ENCODE results near the gene MAFB. TPM values are rescaled to one million over a fixed set of nuclear protein-coding genes. Genes with fewer than 3 reads are reported as not detected.
A peak's percentile ranks its signal among the peaks of the same experiment; 100 is the strongest.

Gene MAFB
- polyA plus RNA-seq, 1 of the 3 experiments (the other 2 are of a cell fraction), result 0.08 TPM

- H3K9me3 ChIP-seq, result no peaks in the 10 kb centered on the region
- WGBS (ENCODE audit: low lambda C conversion rate), result 10% methylated on average over 30 of the region's 120 CpGs
- no peak overlapping the region for H3K9ac ChIP-seq
Measured at GRCh38 chr20:40688129-40689099, 622 bp downstream of the MAFB start.

GRCh38 chr20:40687384-40688128, 1.5 kb downstream of the MAFB start:
- no peak overlapping the region for H3K27ac ChIP-seq (ENCODE audit: low read depth in 2 of 2, low read length in 1 of 2)
- H3K79me2 ChIP-seq (ENCODE audit: insufficient read depth), result no peaks in the 10 kb centered on the region
- no peak overlapping the region for H3K9ac ChIP-seq
- DNase-seq, result peak; percentile 67
- H3K9me2 ChIP-seq, result no peaks in the 10 kb centered on the region
- H3K4me3 ChIP-seq (ENCODE audit: low read depth in 2 of 2, low read length in 1 of 2), result peak overlapping the region; percentile 22 to 77; a peak in 2 of 4 replicates
- 22% methylated on average over 28 of the region's 62 CpGs for WGBS (ENCODE audit: low lambda C conversion rate)
- peak overlapping the region; percentile 99; the same call in 1 of the 2 replicates for H3K4me2 ChIP-seq
- no peaks in the 10 kb centered on the region for H3F3A ChIP-seq (replicated peaks; ENCODE audit: insufficient read depth)
- peaks cover 53% of the 10 kb centered on the region for H3K27me3 ChIP-seq (ENCODE audit: insufficient read depth)
- no peak overlapping the region for H2AFZ ChIP-seq (ENCODE audit: low read depth)
- H4K20me1 ChIP-seq (ENCODE audit: insufficient read depth), result no peaks in the 10 kb centered on the region
- no peaks in the 10 kb centered on the region for H3K36me3 ChIP-seq (replicated peaks in 1 of 2; ENCODE audit: control insufficient read depth in 1 of 2, insufficient read depth in 2 of 2, low read length in 1 of 2)
- CTCF ChIA-PET, result interaction anchor here (1.1 to 4.7 kb wide), 5 partner anchors 11 to 1575 kb away, joined by 5 to 46 read pairs (median 15); no protein-coding TSS in a partner anchor
- POLR2A ChIA-PET, result interaction anchor here (0.6 kb wide), 1 partner anchor 1708 kb away, joined by 3 read pairs; no protein-coding TSS in a partner anchor
- no peaks in the 10 kb centered on the region for H3K9me3 ChIP-seq
- H3K4me1 ChIP-seq (ENCODE audit: control insufficient read depth in 1 of 2, insufficient read depth in 2 of 2, low read depth in 1 of 2, low read length in 1 of 2), result peaks cover 0 to 11% of the 10 kb centered on the region in 2 experiments; a peak in 1 of 4 replicates
- no peak for TF ChIP-seq MXI1 (IDR thresholded peaks at IDR 0.05; ENCODE audit: low read depth, low read length)
- no peak for TF ChIP-seq RXRA (IDR thresholded peaks at IDR 0.05; ENCODE audit: borderline replicate concordance, low read depth)
- TF ChIP-seq FOXJ3 (CRISPR knock-in tag; IDR thresholded peaks at IDR 0.05), result no peak
- no peak for TF ChIP-seq RAD21 (IDR thresholded peaks at IDR 0.05; ENCODE audit: low read length)
- TF ChIP-seq FOXM1 (IDR thresholded peaks at IDR 0.05; ENCODE audit: low read depth), result no peak
- no peak for TF ChIP-seq GABPA (IDR thresholded peaks at IDR 0.05; ENCODE audit: low read depth)
- TF ChIP-seq GATA2 (CRISPR knock-in tag; IDR thresholded peaks at IDR 0.05), result no peak
- TF ChIP-seq EP300 (IDR thresholded peaks at IDR 0.05; ENCODE audit: borderline replicate concordance in 1 of 2, low read depth in 1 of 2, low read length in 1 of 2), result no peak
- no peak for TF ChIP-seq EZH2phosphoT487 (IDR thresholded peaks at IDR 0.05; ENCODE audit: borderline replicate concordance, low read depth)
- TF ChIP-seq RCOR1 (IDR thresholded peaks at IDR 0.05; ENCODE audit: low read length), result no peak
- no peak for TF ChIP-seq IRF3 (IDR thresholded peaks at IDR 0.05; ENCODE audit: low read depth, low read length)
- TF ChIP-seq SIN3A (IDR thresholded peaks at IDR 0.05; ENCODE audit: borderline replicate concordance, low read depth, low read length), result no peak
- TF ChIP-seq NFIC (IDR thresholded peaks at IDR 0.05; ENCODE audit: borderline replicate concordance), result no peak
- no peak for TF ChIP-seq TEAD4 (IDR thresholded peaks at IDR 0.05; ENCODE audit: borderline replicate concordance, insufficient read depth)

More at GRCh38 chr20:40688129-40689099, 622 bp downstream of the MAFB start:
- Histone ChIP-seq H3K79me2 (ENCODE audit: insufficient read depth) (no peaks in the 10 kb centered on the region), H3K4me3 (ENCODE audit: low read depth in 2 of 2, low read length in 1 of 2) (peak overlapping the region; percentile 55 to 77), H3F3A (replicated peaks; ENCODE audit: insufficient read depth) (no peaks in the 10 kb centered on the region), H2AFZ (ENCODE audit: low read depth) (peak overlapping the region; percentile 89; the same call in 1 of the 2 replicates), H3K9me2 (no peaks in the 10 kb centered on the region), H3K36me3 (replicated peaks in 1 of 2; ENCODE audit: control insufficient read depth in 1 of 2, insufficient read depth in 2 of 2, low read length in 1 of 2) (no peaks in the 10 kb centered on the region), H3K4me2 (peak overlapping the region; percentile 99), H3K27ac (ENCODE audit: low read depth in 2 of 2, low read length in 1 of 2) (peak overlapping the region in 1 of 2 experiments; percentile 50; a peak in 2 of 4 replicates), H4K20me1 (ENCODE audit: insufficient read depth) (no peaks in the 10 kb centered on the region), H3K27me3 (ENCODE audit: insufficient read depth) (peaks cover 61% of the 10 kb centered on the region), H3K4me1 (ENCODE audit: control insufficient read depth in 1 of 2, insufficient read depth in 2 of 2, low read depth in 1 of 2, low read length in 1 of 2) (peaks cover 0 to 11% of the 10 kb centered on the region in 2 experiments; a peak in 1 of 4 replicates)
- ChIA-PET CTCF (interaction anchor here (1.1 to 4.7 kb wide), 17 partner anchors 11 to 1576 kb away, joined by 3 to 46 read pairs (median 13); no protein-coding TSS in a partner anchor), POLR2A (interaction anchor here (0.6 to 1.4 kb wide), 9 partner anchors 10 to 1708 kb away, joined by 3 to 5 read pairs (median 3); no protein-coding TSS in a partner anchor)
- TF ChIP-seq MXI1 (IDR thresholded peaks at IDR 0.05; ENCODE audit: low read depth, low read length) (no peak), JUND (IDR thresholded peaks at IDR 0.05) (no peak), TAF1 (IDR thresholded peaks at IDR 0.05; ENCODE audit: borderline replicate concordance, low read depth, low read length) (no peak), YY1 (IDR thresholded peaks at IDR 0.05; ENCODE audit: low read depth) (no peak), TEAD4 (IDR thresholded peaks at IDR 0.05; ENCODE audit: borderline replicate concordance, insufficient read depth) (no peak), IRF3 (IDR thresholded peaks at IDR 0.05; ENCODE audit: low read depth, low read length) (no peak), USF1 (IDR thresholded peaks at IDR 0.05; ENCODE audit: borderline replicate concordance, low read depth) (no peak), FOXM1 (IDR thresholded peaks at IDR 0.05; ENCODE audit: low read depth) (no peak), TCF12 (IDR thresholded peaks at IDR 0.05) (no peak)
- DNase-seq, result peak; percentile 50
